Measurements from ENCODE around the gene GRPEL1. TPM values are rescaled to one million over a fixed set of nuclear protein-coding genes. Genes with fewer than 3 reads are reported as not detected.

GRPEL1 gene
- total RNA-seq, 1 donor from 2014 or later: 20.3 TPM

DNA sequence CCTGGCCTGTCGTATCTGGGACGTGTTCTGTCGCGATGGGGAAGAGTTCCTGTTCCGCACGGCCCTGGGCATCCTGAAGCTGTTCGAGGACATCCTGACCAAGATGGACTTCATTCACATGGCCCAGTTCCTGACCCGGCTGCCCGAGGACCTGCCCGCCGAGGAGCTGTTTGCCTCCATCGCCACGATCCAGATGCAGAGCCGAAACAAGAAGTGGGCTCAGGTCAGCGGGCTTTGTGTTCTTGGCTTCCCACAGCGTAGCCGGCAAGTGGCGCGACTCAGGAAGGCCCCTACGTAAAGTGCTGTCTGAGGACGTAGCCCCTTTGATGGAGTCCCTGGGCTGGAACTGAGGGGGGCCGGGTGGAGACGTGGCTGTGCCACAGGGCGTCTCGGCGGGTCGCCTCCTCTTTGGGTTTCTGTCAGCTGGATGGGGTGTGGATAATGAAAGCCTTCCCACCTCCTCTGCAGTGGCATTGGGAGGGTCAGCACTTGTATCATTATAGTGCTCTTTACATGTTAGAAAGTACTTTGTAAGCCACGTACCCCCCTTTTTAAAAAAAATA lies 42.7 kb downstream of the GRPEL1 start:
- Mint-ChIP-seq H3K4me1 (ENCODE audit: unreplicated experiment) (peaks cover 16% of the 10 kb centered on the region), H3K9me3 (ENCODE audit: unreplicated experiment) (no peaks in the 10 kb centered on the region), H3K27me3 (ENCODE audit: unreplicated experiment) (peaks cover 10% of the 10 kb centered on the region), H3K27ac (ENCODE audit: unreplicated experiment) (no peak overlapping the region), H3K36me3 (ENCODE audit: low read depth, unreplicated experiment) (peaks cover 36% of the 10 kb centered on the region), H3K4me3 (ENCODE audit: unreplicated experiment) (no peak overlapping the region)
- TF ChIP-seq, protein P1, sequence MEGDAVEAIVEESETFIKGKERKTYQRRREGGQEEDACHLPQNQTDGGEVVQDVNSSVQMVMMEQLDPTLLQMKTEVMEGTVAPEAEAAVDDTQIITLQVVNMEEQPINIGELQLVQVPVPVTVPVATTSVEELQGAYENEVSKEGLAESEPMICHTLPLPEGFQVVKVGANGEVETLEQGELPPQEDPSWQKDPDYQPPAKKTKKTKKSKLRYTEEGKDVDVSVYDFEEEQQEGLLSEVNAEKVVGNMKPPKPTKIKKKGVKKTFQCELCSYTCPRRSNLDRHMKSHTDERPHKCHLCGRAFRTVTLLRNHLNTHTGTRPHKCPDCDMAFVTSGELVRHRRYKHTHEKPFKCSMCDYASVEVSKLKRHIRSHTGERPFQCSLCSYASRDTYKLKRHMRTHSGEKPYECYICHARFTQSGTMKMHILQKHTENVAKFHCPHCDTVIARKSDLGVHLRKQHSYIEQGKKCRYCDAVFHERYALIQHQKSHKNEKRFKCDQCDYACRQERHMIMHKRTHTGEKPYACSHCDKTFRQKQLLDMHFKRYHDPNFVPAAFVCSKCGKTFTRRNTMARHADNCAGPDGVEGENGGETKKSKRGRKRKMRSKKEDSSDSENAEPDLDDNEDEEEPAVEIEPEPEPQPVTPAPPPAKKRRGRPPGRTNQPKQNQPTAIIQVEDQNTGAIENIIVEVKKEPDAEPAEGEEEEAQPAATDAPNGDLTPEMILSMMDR (IDR thresholded peaks at IDR 0.05; ENCODE audit: unreplicated experiment): no peak
- no peak for DNase-seq (ENCODE audit: low spot score)

DNA sequence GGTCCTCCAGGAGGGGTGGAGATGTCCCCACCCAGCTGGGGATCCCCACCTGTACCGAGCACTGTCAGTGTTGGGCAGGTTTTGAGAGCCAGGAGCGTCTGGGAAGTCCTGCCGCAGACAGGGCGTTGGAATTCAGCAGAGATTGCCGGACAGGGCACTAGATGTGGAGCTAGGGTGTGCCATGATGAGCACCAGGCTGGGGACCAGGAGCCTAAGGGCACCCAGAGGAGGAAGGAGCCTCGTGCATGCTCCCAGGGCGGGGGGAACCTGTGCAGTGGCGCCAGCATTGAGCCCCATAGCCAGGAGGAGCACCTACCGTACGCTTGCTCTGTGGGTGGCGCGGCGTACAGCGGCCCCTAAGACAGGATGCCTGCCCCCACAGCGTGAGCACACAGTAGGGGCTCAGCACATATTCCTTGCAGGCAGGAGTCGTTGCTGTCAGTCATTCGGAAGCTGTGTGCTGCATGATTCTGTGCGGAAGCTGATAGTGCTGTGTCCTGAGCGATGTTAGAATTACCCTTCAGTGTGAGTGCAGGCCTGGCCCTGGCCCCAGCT lies 43.5 kb downstream of the GRPEL1 start:
- Mint-ChIP-seq H3K36me3 (ENCODE audit: low read depth, unreplicated experiment) (peaks cover 31% of the 10 kb centered on the region), H3K27me3 (ENCODE audit: unreplicated experiment) (peaks cover 10% of the 10 kb centered on the region), H3K4me3 (ENCODE audit: unreplicated experiment) (no peak overlapping the region), H3K4me1 (ENCODE audit: unreplicated experiment) (peaks cover 16% of the 10 kb centered on the region), H3K27ac (ENCODE audit: unreplicated experiment) (no peak overlapping the region), H3K9me3 (ENCODE audit: unreplicated experiment) (no peaks in the 10 kb centered on the region)
- no peak for DNase-seq (ENCODE audit: low spot score)
- TF ChIP-seq, protein P1 (IDR thresholded peaks at IDR 0.05; ENCODE audit: unreplicated experiment): no peak

DNA sequence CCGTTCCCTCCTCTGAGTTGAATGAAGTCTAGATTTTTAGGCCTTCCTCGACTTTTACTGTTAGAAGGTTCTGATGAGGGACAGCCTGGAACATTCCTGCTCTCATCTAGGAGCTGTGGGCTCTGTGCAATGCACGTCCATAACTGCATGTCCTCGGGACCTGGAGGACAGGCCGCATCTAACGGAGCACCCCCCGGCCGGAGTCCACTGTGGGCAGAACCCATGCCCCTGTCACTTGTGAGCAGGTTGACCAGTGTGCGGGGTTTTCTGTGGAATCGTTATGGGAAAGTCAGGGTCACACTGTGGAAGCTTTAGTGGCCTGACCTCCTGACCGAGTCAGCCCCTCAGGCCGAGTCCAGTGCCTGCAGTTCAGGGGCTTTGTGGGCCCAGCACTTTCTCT lies 44.0 kb downstream of the GRPEL1 start:
- no peaks in the 10 kb centered on the region for H3K9me3 Mint-ChIP-seq (ENCODE audit: unreplicated experiment)
- TF ChIP-seq, protein P1 (IDR thresholded peaks at IDR 0.05; ENCODE audit: unreplicated experiment): no peak
- H3K27me3 Mint-ChIP-seq (ENCODE audit: unreplicated experiment): peaks cover 10% of the 10 kb centered on the region
- H3K4me3 Mint-ChIP-seq (ENCODE audit: unreplicated experiment): no peak overlapping the region
- no peak for DNase-seq (ENCODE audit: low spot score)
- no peak overlapping the region for H3K27ac Mint-ChIP-seq (ENCODE audit: unreplicated experiment)
- peaks cover 26% of the 10 kb centered on the region for H3K36me3 Mint-ChIP-seq (ENCODE audit: low read depth, unreplicated experiment)
- H3K4me1 Mint-ChIP-seq (ENCODE audit: unreplicated experiment): peaks cover 16% of the 10 kb centered on the region

DNA sequence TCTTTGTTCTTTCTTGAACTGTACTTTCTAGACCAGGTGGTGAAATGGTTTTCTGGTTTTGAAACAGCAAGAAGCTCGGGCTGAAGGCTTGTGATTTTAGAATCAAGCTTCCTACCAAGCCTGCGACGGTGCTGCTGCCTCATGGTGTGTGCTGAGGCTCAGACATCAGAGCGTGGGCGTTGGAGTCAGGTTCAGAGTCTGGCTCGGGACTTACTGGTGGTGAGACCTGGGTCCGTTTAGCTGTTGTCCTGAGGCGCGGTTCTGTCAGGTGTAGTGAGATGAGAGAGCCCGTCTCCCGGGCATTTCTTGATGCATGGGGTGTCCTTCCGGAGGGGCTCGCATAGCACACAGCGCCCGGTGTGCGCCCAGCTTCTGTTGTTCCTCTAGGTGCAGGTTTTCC lies 44.4 kb downstream of the GRPEL1 start:
- Mint-ChIP-seq H3K27ac (ENCODE audit: unreplicated experiment) (no peak overlapping the region), H3K27me3 (ENCODE audit: unreplicated experiment) (peaks cover 10% of the 10 kb centered on the region), H3K36me3 (ENCODE audit: low read depth, unreplicated experiment) (peaks cover 29% of the 10 kb centered on the region), H3K4me3 (ENCODE audit: unreplicated experiment) (no peak overlapping the region), H3K9me3 (ENCODE audit: unreplicated experiment) (no peaks in the 10 kb centered on the region), H3K4me1 (ENCODE audit: unreplicated experiment) (peaks cover 16% of the 10 kb centered on the region)
- TF ChIP-seq, protein P1 (IDR thresholded peaks at IDR 0.05; ENCODE audit: unreplicated experiment): no peak
- DNase-seq (ENCODE audit: low spot score): no peak

DNA sequence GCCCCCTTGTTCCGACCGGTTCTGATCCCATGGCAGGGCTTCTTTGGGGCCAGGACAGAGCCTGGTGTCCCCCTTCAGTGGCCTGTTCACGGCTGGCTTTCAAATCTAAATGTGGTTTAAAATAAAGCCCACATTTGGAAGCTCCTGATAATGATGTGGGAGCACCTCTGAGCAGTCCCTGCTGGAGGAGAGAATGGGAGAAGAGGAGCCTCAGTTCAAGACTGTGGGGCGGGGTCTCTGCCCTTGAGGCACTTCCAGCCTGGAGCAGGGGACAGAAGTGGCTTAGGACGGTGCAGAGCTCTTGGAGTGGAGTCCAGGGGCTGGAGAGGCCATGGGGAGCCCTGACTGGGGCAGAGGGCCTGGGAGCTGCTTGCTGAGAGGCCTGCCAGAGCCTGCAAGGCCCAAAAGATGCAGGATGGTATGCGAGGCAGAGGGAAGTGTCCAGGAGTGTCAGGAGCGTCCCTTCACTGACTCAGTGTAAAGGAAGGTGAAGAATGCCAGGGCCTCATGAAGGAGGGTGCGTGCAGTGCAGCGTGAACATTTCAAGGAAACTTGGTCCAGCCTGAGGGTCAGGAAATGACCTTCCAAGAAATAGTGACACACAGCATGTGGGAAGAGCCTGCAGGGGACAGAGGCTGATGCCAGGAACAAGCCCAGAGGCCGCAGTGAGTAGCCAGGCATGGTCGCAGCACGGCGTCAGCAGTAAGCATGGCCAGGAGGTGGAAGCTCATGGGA lies 45.8 kb downstream of the GRPEL1 start:
- Mint-ChIP-seq H3K36me3 (ENCODE audit: low read depth, unreplicated experiment) (peaks cover 34% of the 10 kb centered on the region), H3K27me3 (ENCODE audit: unreplicated experiment) (peaks cover 8% of the 10 kb centered on the region), H3K4me3 (ENCODE audit: unreplicated experiment) (peak overlapping the region; percentile 43), H3K4me1 (ENCODE audit: unreplicated experiment) (peaks cover 16% of the 10 kb centered on the region), H3K27ac (ENCODE audit: unreplicated experiment) (peak overlapping the region; percentile 32), H3K9me3 (ENCODE audit: unreplicated experiment) (no peaks in the 10 kb centered on the region)
- TF ChIP-seq, protein P1 (IDR thresholded peaks at IDR 0.05; ENCODE audit: unreplicated experiment): no peak
- no peak for DNase-seq (ENCODE audit: low spot score)
